ENCODE measurements around the gene HSD17B12. TPM values are rescaled to one million over a fixed set of nuclear protein-coding genes. Genes with fewer than 3 reads are reported as not detected.

HSD17B12 gene
- total and polyA plus RNA-seq, 7 experiments from 2014 or later: 20.3 to 39.5 (median 24.7) TPM

- CTCF ChIA-PET: interaction anchor here (0.6 to 0.7 kb wide), 2 partner anchors 115 to 231 kb away, joined by 3 read pairs; no protein-coding TSS in a partner anchor
These were observed 28.2 kb downstream of the HSD17B12 start for GRCh38 chr11:43708776-43709175.

GRCh38 chr11:43709689-43710088 lies 29.2 kb downstream of the HSD17B12 start:
- Mint-ChIP-seq H3K4me1 (peaks cover 0 to 8% (median 2%) of the 10 kb centered on the region in 7 donors), H3K36me3 (peaks cover 5 to 19% (median 10%) of the 10 kb centered on the region in 5 donors), H3K27ac (peak overlapping the region in 2 of 9 donors; percentile 39 to 73), H3K4me3 (no peak overlapping the region), H3K27me3 (no peaks in the 10 kb centered on the region), H3K9me3 (peaks cover 0 to 10% (median 6%) of the 10 kb centered on the region in 11 donors)
- ATAC-seq: no peak
- peaks cover 0 to 3% (median 0%) of the 10 kb centered on the region in 3 experiments for H3K36me3 ChIP-seq (ENCODE audit: control insufficient read depth in 2 of 3, insufficient read depth in 3 of 3, low read length in 3 of 3)
- no peak overlapping the region for H3K4me3 ChIP-seq (ENCODE audit: low read length)
- POLR2A ChIA-PET: no interaction called here
- CTCF ChIA-PET: no interaction called here
- H3K27me3 ChIP-seq (ENCODE audit: control insufficient read depth in 2 of 2, insufficient read depth in 2 of 2, low read length in 2 of 2): no peaks in the 10 kb centered on the region
- no peak overlapping the region for H3K27ac ChIP-seq (ENCODE audit: low read depth, low read length)
- DNase-seq: no peak
- no peaks in the 10 kb centered on the region for H3K9me3 ChIP-seq (ENCODE audit: control insufficient read depth in 2 of 3, low read length in 3 of 3)
- intact Hi-C loops (cut with micrococcal nuclease): no loop called here
- no peaks in the 10 kb centered on the region for H3K4me1 ChIP-seq (ENCODE audit: control insufficient read depth in 2 of 2, insufficient read depth in 2 of 2, low read length in 2 of 2)

More at GRCh38 chr11:43708776-43709175, 28.2 kb downstream of the HSD17B12 start:
- intact Hi-C loops (cut with micrococcal nuclease): no loop called here
- Histone ChIP-seq H3K36me3 (ENCODE audit: control insufficient read depth in 2 of 3, insufficient read depth in 3 of 3, low read length in 3 of 3) (peaks cover 0 to 3% (median 0%) of the 10 kb centered on the region in 3 experiments), H3K4me3 (ENCODE audit: low read length) (no peak overlapping the region), H3K27me3 (ENCODE audit: control insufficient read depth in 2 of 2, insufficient read depth in 2 of 2, low read length in 2 of 2) (no peaks in the 10 kb centered on the region), H3K9me3 (ENCODE audit: control insufficient read depth in 2 of 3, low read length in 3 of 3) (no peaks in the 10 kb centered on the region), H3K27ac (ENCODE audit: low read depth, low read length) (no peak overlapping the region), H3K4me1 (ENCODE audit: control insufficient read depth in 2 of 2, insufficient read depth in 2 of 2, low read length in 2 of 2) (no peaks in the 10 kb centered on the region)
- no peak overlapping the region for H3K4me3 Mint-ChIP-seq
- ATAC-seq (no peak), DNase-seq (no peak)
- peaks cover 0 to 10% (median 7%) of the 10 kb centered on the region in 11 donors for H3K9me3 Mint-ChIP-seq
- POLR2A ChIA-PET: no interaction called here
- H3K27ac Mint-ChIP-seq: no peak overlapping the region
- peaks cover 5 to 24% (median 16%) of the 10 kb centered on the region in 5 donors for H3K36me3 Mint-ChIP-seq
- no peaks in the 10 kb centered on the region for H3K27me3 Mint-ChIP-seq
- H3K4me1 Mint-ChIP-seq: peaks cover 0 to 15% (median 7%) of the 10 kb centered on the region in 7 donors

DNA sequence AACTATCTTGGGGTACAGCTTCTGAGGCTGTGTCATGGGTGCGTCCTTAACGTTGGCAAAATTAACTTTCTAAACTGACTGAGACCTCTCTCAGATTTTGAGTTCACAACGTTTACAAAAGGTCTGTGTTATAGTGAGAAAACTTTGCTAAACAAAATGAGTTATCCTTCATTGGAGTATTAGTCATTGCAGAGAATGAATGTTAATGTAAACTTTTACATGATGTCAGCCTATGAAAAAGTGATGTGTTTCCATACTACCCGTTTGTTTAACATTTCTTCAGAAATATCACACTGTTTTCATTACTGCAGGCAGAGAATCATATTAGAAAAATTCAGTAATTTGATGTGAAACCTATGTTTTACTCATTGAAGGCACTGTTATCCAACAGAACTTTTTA lies 32.1 kb downstream of the HSD17B12 start:
- peaks cover 0 to 5% (median 2%) of the 10 kb centered on the region in 7 donors for H3K4me1 Mint-ChIP-seq
- no peak overlapping the region for H3K27ac Mint-ChIP-seq
- peaks cover 0 to 10% (median 6%) of the 10 kb centered on the region in 11 donors for H3K9me3 Mint-ChIP-seq
- Histone ChIP-seq H3K9me3 (ENCODE audit: control insufficient read depth in 2 of 3, low read length in 3 of 3) (no peaks in the 10 kb centered on the region), H3K27ac (ENCODE audit: low read depth, low read length) (no peak overlapping the region), H3K27me3 (ENCODE audit: control insufficient read depth in 2 of 2, insufficient read depth in 2 of 2, low read length in 2 of 2) (no peaks in the 10 kb centered on the region), H3K36me3 (ENCODE audit: control insufficient read depth in 2 of 3, insufficient read depth in 3 of 3, low read length in 3 of 3) (peaks cover 0 to 3% (median 0%) of the 10 kb centered on the region in 3 experiments), H3K4me1 (ENCODE audit: control insufficient read depth in 2 of 2, insufficient read depth in 2 of 2, low read length in 2 of 2) (no peaks in the 10 kb centered on the region), H3K4me3 (ENCODE audit: low read length) (no peak overlapping the region)
- no peak for ATAC-seq
- POLR2A ChIA-PET: no interaction called here
- no peak overlapping the region for H3K4me3 Mint-ChIP-seq
- no peaks in the 10 kb centered on the region for H3K27me3 Mint-ChIP-seq
- intact Hi-C loops (cut with micrococcal nuclease): no loop called here
- DNase-seq: no peak
- H3K36me3 Mint-ChIP-seq: peaks cover 5 to 23% (median 13%) of the 10 kb centered on the region in 5 donors
- CTCF ChIA-PET: no interaction called here

DNA sequence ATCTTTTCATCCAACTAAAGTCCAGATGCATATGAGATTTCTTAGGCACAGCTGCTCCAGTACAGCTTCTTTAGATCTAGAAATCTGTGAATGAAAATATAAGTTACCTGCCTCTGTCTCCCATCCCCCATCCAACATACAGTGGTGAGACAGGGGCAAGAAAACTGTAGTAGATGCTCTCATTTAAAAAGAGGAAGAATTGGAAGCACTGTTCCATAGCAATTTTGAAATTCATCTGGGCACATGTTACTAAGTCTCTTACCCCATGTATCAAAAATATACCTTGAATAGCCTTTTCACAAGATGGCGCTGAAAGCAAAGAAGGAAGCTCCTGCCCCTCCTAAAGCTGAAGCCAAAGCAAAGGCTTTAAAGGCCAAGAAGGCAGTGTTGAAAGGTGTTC lies 37.8 kb downstream of the HSD17B12 start:
- intact Hi-C loops (cut with micrococcal nuclease): no loop called here
- Mint-ChIP-seq H3K27ac (no peak overlapping the region), H3K4me3 (no peak overlapping the region), H3K9me3 (peaks cover 0 to 22% (median 6%) of the 10 kb centered on the region in 11 donors), H3K36me3 (peaks cover 15 to 45% (median 36%) of the 10 kb centered on the region in 5 donors), H3K4me1 (peaks cover 0 to 14% (median 5%) of the 10 kb centered on the region in 7 donors), H3K27me3 (no peaks in the 10 kb centered on the region)
- H3K27ac ChIP-seq (ENCODE audit: low read depth, low read length): no peak overlapping the region
- ChIA-PET POLR2A (interaction anchor here (0.7 kb wide), 1 partner anchor 46 kb away, joined by 3 read pairs; no protein-coding TSS in a partner anchor), CTCF (no interaction called here)
- no peaks in the 10 kb centered on the region for H3K4me1 ChIP-seq (ENCODE audit: control insufficient read depth in 2 of 2, insufficient read depth in 2 of 2, low read length in 2 of 2)
- H3K9me3 ChIP-seq (ENCODE audit: control insufficient read depth in 2 of 3, low read length in 3 of 3): peaks cover 0 to 6% (median 0%) of the 10 kb centered on the region in 3 experiments
- H3K36me3 ChIP-seq (ENCODE audit: control insufficient read depth in 2 of 3, insufficient read depth in 3 of 3, low read length in 3 of 3): no peaks in the 10 kb centered on the region
- ATAC-seq: no peak
- H3K4me3 ChIP-seq (ENCODE audit: low read length): no peak overlapping the region
- H3K27me3 ChIP-seq (ENCODE audit: control insufficient read depth in 2 of 2, insufficient read depth in 2 of 2, low read length in 2 of 2): no peaks in the 10 kb centered on the region
- no peak for DNase-seq

GRCh38 chr11:43723617-43724016 lies 43.1 kb downstream of the HSD17B12 start:
- Histone ChIP-seq H3K27me3 (ENCODE audit: control insufficient read depth in 2 of 2, insufficient read depth in 2 of 2, low read length in 2 of 2) (no peaks in the 10 kb centered on the region), H3K27ac (ENCODE audit: low read depth, low read length) (no peak overlapping the region), H3K36me3 (ENCODE audit: control insufficient read depth in 2 of 3, insufficient read depth in 3 of 3, low read length in 3 of 3) (no peaks in the 10 kb centered on the region), H3K4me1 (ENCODE audit: control insufficient read depth in 2 of 2, insufficient read depth in 2 of 2, low read length in 2 of 2) (no peaks in the 10 kb centered on the region), H3K4me3 (ENCODE audit: low read length) (no peak overlapping the region), H3K9me3 (ENCODE audit: control insufficient read depth in 2 of 3, low read length in 3 of 3) (peaks cover 0 to under 1% (median 0%) of the 10 kb centered on the region in 3 experiments)
- H3K36me3 Mint-ChIP-seq: peaks cover 10 to 42% (median 32%) of the 10 kb centered on the region in 5 donors
- ChIA-PET CTCF (no interaction called here), POLR2A (no interaction called here)
- no peak for ATAC-seq
- no peaks in the 10 kb centered on the region for H3K27me3 Mint-ChIP-seq
- DNase-seq: no peak
- no peak overlapping the region for H3K4me3 Mint-ChIP-seq
- H3K9me3 Mint-ChIP-seq: peaks cover 0 to 12% (median 2%) of the 10 kb centered on the region in 11 donors
- intact Hi-C loops (cut with micrococcal nuclease): no loop called here
- H3K27ac Mint-ChIP-seq: no peak overlapping the region
- peaks cover 0 to 14% (median 3%) of the 10 kb centered on the region in 7 donors for H3K4me1 Mint-ChIP-seq

GRCh38 chr11:43732225-43732624 lies 51.7 kb downstream of the HSD17B12 start:
- H3K9me3 ChIP-seq (ENCODE audit: control insufficient read depth in 2 of 3, low read length in 3 of 3): no peaks in the 10 kb centered on the region
- no peaks in the 10 kb centered on the region for H3K4me1 ChIP-seq (ENCODE audit: control insufficient read depth in 2 of 2, insufficient read depth in 2 of 2, low read length in 2 of 2)
- no peak for DNase-seq
- H3K27ac ChIP-seq (ENCODE audit: low read depth, low read length): no peak overlapping the region
- Mint-ChIP-seq H3K4me3 (no peak overlapping the region), H3K9me3 (peaks cover 0 to 13% (median 6%) of the 10 kb centered on the region in 11 donors), H3K4me1 (peaks cover 0 to 22% (median 9%) of the 10 kb centered on the region in 7 donors), H3K36me3 (peaks cover 21 to 57% (median 48%) of the 10 kb centered on the region in 5 donors), H3K27me3 (no peaks in the 10 kb centered on the region), H3K27ac (no peak overlapping the region)
- no peak for ATAC-seq
- H3K27me3 ChIP-seq (ENCODE audit: control insufficient read depth in 2 of 2, insufficient read depth in 2 of 2, low read length in 2 of 2): no peaks in the 10 kb centered on the region
- ChIA-PET POLR2A (no interaction called here), CTCF (no interaction called here)
- H3K4me3 ChIP-seq (ENCODE audit: low read length): no peak overlapping the region
- H3K36me3 ChIP-seq (ENCODE audit: control insufficient read depth in 2 of 3, insufficient read depth in 3 of 3, low read length in 3 of 3): peaks cover 0 to 11% (median 0%) of the 10 kb centered on the region in 3 experiments
- intact Hi-C loops (cut with micrococcal nuclease): no loop called here

DNA sequence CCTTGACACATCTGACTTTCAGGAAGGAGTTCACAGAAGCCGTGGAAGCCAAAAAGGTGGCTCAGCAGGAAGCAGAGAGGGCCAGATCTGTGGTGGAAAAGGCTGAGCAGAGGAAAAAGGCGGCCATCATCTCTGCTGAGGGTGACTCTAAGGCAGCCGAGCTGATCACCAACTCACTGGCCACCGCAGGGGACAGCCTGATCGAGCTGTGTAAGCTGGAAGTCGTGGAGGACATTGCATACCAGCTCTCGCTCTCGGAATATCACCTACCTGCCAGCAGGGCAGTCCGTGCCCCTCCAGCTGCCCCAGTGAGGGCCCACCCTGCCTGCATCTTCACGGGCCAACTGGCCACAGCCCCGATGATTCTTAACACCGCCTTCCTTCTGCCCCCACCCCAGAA lies 53.7 kb downstream of the HSD17B12 start:
- intact Hi-C loops (cut with micrococcal nuclease): no loop called here
- Mint-ChIP-seq H3K4me1 (peaks cover 0 to 22% (median 10%) of the 10 kb centered on the region in 7 donors), H3K36me3 (peaks cover 21 to 65% (median 61%) of the 10 kb centered on the region in 5 donors), H3K27ac (peak overlapping the region in 1 of 9 donors; percentile 15), H3K9me3 (peaks cover 0 to 13% (median 6%) of the 10 kb centered on the region in 11 donors), H3K27me3 (no peaks in the 10 kb centered on the region), H3K4me3 (no peak overlapping the region)
- DNase-seq: no peak
- peaks cover 0 to 11% (median 0%) of the 10 kb centered on the region in 3 experiments for H3K36me3 ChIP-seq (ENCODE audit: control insufficient read depth in 2 of 3, insufficient read depth in 3 of 3, low read length in 3 of 3)
- ChIA-PET CTCF (no interaction called here), POLR2A (no interaction called here)
- no peaks in the 10 kb centered on the region for H3K4me1 ChIP-seq (ENCODE audit: control insufficient read depth in 2 of 2, insufficient read depth in 2 of 2, low read length in 2 of 2)
- H3K9me3 ChIP-seq (ENCODE audit: control insufficient read depth in 2 of 3, low read length in 3 of 3): no peaks in the 10 kb centered on the region
- no peak for ATAC-seq
- H3K27ac ChIP-seq (ENCODE audit: low read depth, low read length): no peak overlapping the region
- H3K4me3 ChIP-seq (ENCODE audit: low read length): no peak overlapping the region
- H3K27me3 ChIP-seq (ENCODE audit: control insufficient read depth in 2 of 2, insufficient read depth in 2 of 2, low read length in 2 of 2): no peaks in the 10 kb centered on the region
